ENCODE measurements around the gene C9orf78.

The C9orf78 gene

GRCh38 chr9:129835128-129835859 lies at the start of gene C9orf78, which contains the start of gene USP20:
Gene C9orf78, minus strand, starts transcription at chr9:129835275. Its CDS starts 54 bp downstream, at chr9:129835221.
Gene USP20, plus strand, starts transcription at chr9:129835458. Its CDS starts 17,098 bp downstream, at chr9:129852556.
- no peak for FAIRE-seq

- no peak for FAIRE-seq
Measured at GRCh38 chr9:129884220-129885017, 49.3 kb upstream of the C9orf78 start.

GRCh38 chr9:129881547-129882324 lies 46.7 kb upstream of the C9orf78 start:
- FAIRE-seq = no peak

GRCh38 chr9:129880654-129881546 lies 45.8 kb upstream of the C9orf78 start:
- FAIRE-seq = no peak

- FAIRE-seq = no peak
Measured at GRCh38 chr9:129879991-129880653, 45.0 kb upstream of the C9orf78 start.

GRCh38 chr9:129879103-129879699 lies 44.1 kb upstream of the C9orf78 start:
- no peak for FAIRE-seq

GRCh38 chr9:129878291-129878690 lies 43.2 kb upstream of the C9orf78 start:
- FAIRE-seq = no peak

GRCh38 chr9:129876815-129877214 lies 41.7 kb upstream of the C9orf78 start:
- no peak for FAIRE-seq

GRCh38 chr9:129875687-129876395 lies 40.8 kb upstream of the C9orf78 start:
- no peak for FAIRE-seq

- no peak for FAIRE-seq
Measured at GRCh38 chr9:129875181-129875611, 40.1 kb upstream of the C9orf78 start.

GRCh38 chr9:129874261-129875101 lies 39.4 kb upstream of the C9orf78 start:
- FAIRE-seq = no peak

GRCh38 chr9:129873563-129874190 lies 38.6 kb upstream of the C9orf78 start:
- no peak for FAIRE-seq

- FAIRE-seq = no peak
Measured at GRCh38 chr9:129871046-129871445, 36.0 kb upstream of the C9orf78 start.

GRCh38 chr9:129869585-129870501 lies 34.8 kb upstream of the C9orf78 start:
- no peak for FAIRE-seq

GRCh38 chr9:129868872-129869486 lies 33.9 kb upstream of the C9orf78 start:
- FAIRE-seq = no peak

GRCh38 chr9:129868023-129868871 lies 33.2 kb upstream of the C9orf78 start:
- no peak for FAIRE-seq
